ENCODE data around the gene CHST14.
A peak's percentile ranks its signal among the peaks of the same experiment; 100 is the strongest.

Gene CHST14

GRCh38 chr15:40435023-40435709 lies 35.6 kb upstream of the CHST14 start:
- Histone ChIP-seq H3K4me3 (peak overlapping the region; percentile 68; the same call in 1 of the 2 replicates), H3K27me3 (peaks cover 42% of the 10 kb centered on the region; the same call in 1 of the 2 replicates), H3K9ac (peak overlapping the region; percentile 74), H4K20me1 (no peaks in the 10 kb centered on the region), H3K4me2 (peak overlapping the region; percentile 99), H3K27ac (peak overlapping the region; percentile 76; the same call in 1 of the 2 replicates), H3K9me3 (no peaks in the 10 kb centered on the region), H3K36me3 (no peaks in the 10 kb centered on the region; the same call in 1 of the 2 replicates), H3K4me1 (peaks cover 64% of the 10 kb centered on the region)
- TF ChIP-seq Cebpa-rat (IDR thresholded peaks at IDR 0.05) = no peak

- Histone ChIP-seq H3K36me3 (no peaks in the 10 kb centered on the region; the same call in 1 of the 2 replicates), H3K9ac (peak overlapping the region; percentile 74), H3K4me2 (peak overlapping the region; percentile 99), H3K9me3 (no peaks in the 10 kb centered on the region), H3K4me3 (peak overlapping the region; percentile 68), H3K4me1 (peaks cover 61% of the 10 kb centered on the region), H4K20me1 (no peaks in the 10 kb centered on the region), H3K27me3 (peaks cover 43% of the 10 kb centered on the region; the same call in 1 of the 2 replicates), H3K27ac (peak overlapping the region; percentile 76)
- no peak for TF ChIP-seq Cebpa-rat (IDR thresholded peaks at IDR 0.05)
Observed at GRCh38 chr15:40435710-40436089, 35.1 kb upstream of the CHST14 start.

- Histone ChIP-seq H3K4me1 (peaks cover 61% of the 10 kb centered on the region), H3K27ac (peak overlapping the region; percentile 76), H3K9ac (peak overlapping the region; percentile 74), H3K9me3 (no peaks in the 10 kb centered on the region), H3K27me3 (peaks cover 43% of the 10 kb centered on the region; the same call in 1 of the 2 replicates), H4K20me1 (peaks cover 3% of the 10 kb centered on the region), H3K36me3 (no peaks in the 10 kb centered on the region; the same call in 1 of the 2 replicates), H3K4me3 (peak overlapping the region; percentile 68), H3K4me2 (peak overlapping the region; percentile 99)
- TF ChIP-seq Cebpa-rat (IDR thresholded peaks at IDR 0.05) = no peak
Observed at GRCh38 chr15:40436116-40436891, 34.5 kb upstream of the CHST14 start.

GRCh38 chr15:40436892-40437751 lies 33.7 kb upstream of the CHST14 start:
- Histone ChIP-seq H3K4me2 (peak overlapping the region; percentile 99), H3K9ac (peak overlapping the region; percentile 74), H4K20me1 (peaks cover 11% of the 10 kb centered on the region), H3K4me1 (peaks cover 61% of the 10 kb centered on the region), H3K36me3 (no peaks in the 10 kb centered on the region; the same call in 1 of the 2 replicates), H3K4me3 (peak overlapping the region; percentile 68), H3K9me3 (no peaks in the 10 kb centered on the region), H3K27me3 (peaks cover 43% of the 10 kb centered on the region; the same call in 1 of the 2 replicates), H3K27ac (peak overlapping the region; percentile 76; the same call in 1 of the 2 replicates)
- TF ChIP-seq Cebpa-rat (IDR thresholded peaks at IDR 0.05) = no peak

- Histone ChIP-seq H3K4me3 (no peak overlapping the region), H3K9ac (no peak overlapping the region; the same call in 1 of the 2 replicates)
Observed at GRCh38 chr15:40437752-40438687, 32.8 kb upstream of the CHST14 start.

GRCh38 chr15:40438712-40439111 lies 32.1 kb upstream of the CHST14 start:
- Histone ChIP-seq H3K4me1 (peaks cover 75% of the 10 kb centered on the region), H3K9ac (no peak overlapping the region; the same call in 1 of the 2 replicates), H3K27ac (no peak overlapping the region), H3K36me3 (no peaks in the 10 kb centered on the region), H3K27me3 (peaks cover 50% of the 10 kb centered on the region; the same call in 1 of the 2 replicates), H3K4me2 (peak overlapping the region; percentile 99), H4K20me1 (peaks cover 27% of the 10 kb centered on the region), H3K4me3 (no peak overlapping the region), H3K9me3 (no peaks in the 10 kb centered on the region)
- no peak for TF ChIP-seq Cebpa-rat (IDR thresholded peaks at IDR 0.05)

More at GRCh38 chr15:40437752-40438687, 32.8 kb upstream of the CHST14 start:
- H3K4me2 ChIP-seq = peak overlapping the region; percentile 99
- no peak overlapping the region for H3K27ac ChIP-seq
- peaks cover 49% of the 10 kb centered on the region; the same call in 1 of the 2 replicates for H3K27me3 ChIP-seq
- no peaks in the 10 kb centered on the region for H3K9me3 ChIP-seq
- H3K36me3 ChIP-seq = no peaks in the 10 kb centered on the region
- TF ChIP-seq Cebpa-rat (IDR thresholded peaks at IDR 0.05) = no peak
- peaks cover 20% of the 10 kb centered on the region for H4K20me1 ChIP-seq
- peaks cover 68% of the 10 kb centered on the region for H3K4me1 ChIP-seq

GRCh38 chr15:40439461-40439959 lies 31.3 kb upstream of the CHST14 start:
- Histone ChIP-seq H3K9ac (peak overlapping the region; percentile 76), H3K9me3 (no peaks in the 10 kb centered on the region), H4K20me1 (peaks cover 35% of the 10 kb centered on the region), H3K27me3 (peaks cover 50% of the 10 kb centered on the region; the same call in 1 of the 2 replicates), H3K27ac (no peak overlapping the region), H3K4me3 (peak overlapping the region; percentile 92), H3K4me2 (peak overlapping the region; percentile 99), H3K4me1 (peaks cover 79% of the 10 kb centered on the region), H3K36me3 (no peaks in the 10 kb centered on the region)
- TF ChIP-seq Cebpa-rat (IDR thresholded peaks at IDR 0.05) = no peak

All from BLaER1 (cell line).